H1 (cell line): ENCODE results near the gene DOCK3. TPM values are rescaled to one million over a fixed set of nuclear protein-coding genes. Genes with fewer than 3 reads are reported as not detected.

Experiments
- CTCF ChIA-PET: fragments of 300-600 bp; sonication (Branson Sonifier 250); formaldehyde crosslinking; loops from one replicate; lab custom pipeline; 2021; ENCODE audit not compliant: partially characterized antibody; lab: Charles Lee
- POLR2A ChIA-PET: fragments of 300-600 bp; sonication (Branson Sonifier 250); formaldehyde crosslinking; loops from one replicate; lab custom pipeline; 2021; ENCODE audit warnings: inconsistent platforms; ENCODE audit not compliant: partially characterized antibody; lab: Charles Lee
- DNase-seq, 2 experiments: peaks; one replicate each; pipeline versions ENCODE4 v3.0.0 to v3.0.0-alpha.2; 2010 to 2022; ENCODE audit warnings: low spot score in 2 of 2, low read depth in 1 of 2, mixed read lengths in 1 of 2
- FAIRE-seq: peaks from 2 replicates; lab custom pipeline; 2011; peaks lifted over from hg19 to GRCh38; lab: Jason Lieb, UNC
- H2AFZ ChIP-seq: 2 replicates; pipeline ENCODE4 v1.8.1; 2012; ENCODE audit warnings: low read length, inconsistent platforms
- H2AK5ac ChIP-seq: 2 replicates; pipeline ENCODE4 v1.6.1; 2013; ENCODE audit warnings: low read depth, low read length
- H2BK120ac ChIP-seq: replicated peaks from 2 replicates; pipeline ENCODE3; 2013; ENCODE audit warnings: low read depth, low read length, inconsistent platforms
- H2BK12ac ChIP-seq: 2 replicates; pipeline ENCODE4 v1.6.1; 2013; ENCODE audit warnings: low read depth, low read length
- H2BK15ac ChIP-seq: 2 replicates; pipeline ENCODE4 v1.6.1; 2013; ENCODE audit warnings: low read length
- H2BK20ac ChIP-seq: 2 replicates; pipeline ENCODE4 v1.6.1; 2013; ENCODE audit warnings: low read length
- H2BK5ac ChIP-seq: 2 replicates; pipeline ENCODE4 v1.6.1; 2013; ENCODE audit warnings: low read depth, low read length
- H3K14ac ChIP-seq: 2 replicates; pipeline ENCODE4 v1.6.1; 2013; ENCODE audit warnings: inconsistent platforms; ENCODE audit not compliant: insufficient read length
- H3K18ac ChIP-seq: 2 replicates; pipeline ENCODE4 v1.6.1; 2013; ENCODE audit warnings: low read length; ENCODE audit errors: extremely low read depth
- H3K23ac ChIP-seq: 2 replicates; pipeline ENCODE4 v1.6.1; 2013; ENCODE audit warnings: inconsistent platforms; ENCODE audit not compliant: insufficient read length
- H3K23me2 ChIP-seq: 2 replicates; pipeline ENCODE4 v1.6.1; 2013; ENCODE audit warnings: low read depth, low read length
- H3K27ac ChIP-seq: 2 replicates; pipeline ENCODE4 v1.6.1; 2011; ENCODE audit warnings: low read depth, low read length, inconsistent platforms
- H3K27me3 ChIP-seq, 4 experiments: replicated peaks in 1 of 4; 1 replicate in 1 of 4; 2 replicates in 3 of 4; pipeline versions ENCODE4 v1.6.1 to v1.8.1; 2011 to 2013; ENCODE audit warnings: low read length in 3 of 4, mild to moderate bottlenecking in 3 of 4, inconsistent platforms in 2 of 4, mixed read lengths in 2 of 4, moderate library complexity in 1 of 4; ENCODE audit not compliant: control insufficient read depth in 3 of 4, insufficient read depth in 3 of 4; ENCODE audit errors: extremely low read depth in 1 of 4
- H3K36me3 ChIP-seq, 4 experiments: 2 replicates each; pipeline versions ENCODE4 v1.6.1 to v1.8.1; 2011 to 2013; ENCODE audit warnings: mild to moderate bottlenecking in 4 of 4, low read length in 3 of 4, moderate library complexity in 2 of 4, control low read depth in 1 of 4, inconsistent platforms in 1 of 4; ENCODE audit not compliant: insufficient read depth in 4 of 4, control insufficient read depth in 2 of 4
- H3K4ac ChIP-seq: replicated peaks from 2 replicates; pipeline ENCODE3; 2013; ENCODE audit warnings: low read length, low read depth, mixed read lengths, inconsistent platforms; ENCODE audit not compliant: insufficient read length
- H3K4me1 ChIP-seq, 4 experiments: replicated peaks in 1 of 4; 1 replicate in 1 of 4; 2 replicates in 3 of 4; pipeline versions ENCODE4 v1.6.1 to v1.8.1; 2011 to 2013; ENCODE audit warnings: low read length in 3 of 4, inconsistent platforms in 2 of 4, mixed read lengths in 1 of 4; ENCODE audit not compliant: insufficient read depth in 4 of 4, control insufficient read depth in 3 of 4
- H3K4me2 ChIP-seq, 2 experiments: 2 replicates each; pipeline versions ENCODE4 v1.6.1 to v1.8.1; 2011 to 2013; ENCODE audit warnings: low read depth in 2 of 2, low read length in 2 of 2, control low read depth in 1 of 2, inconsistent platforms in 1 of 2, mild to moderate bottlenecking in 1 of 2; ENCODE audit not compliant: insufficient read depth in 1 of 2
- H3K4me3 ChIP-seq, 4 experiments: fragments of 200-600, 300-600 bp in 1 of 4; sonication (generic), shearing (Covaris generic), sonication (Bioruptor Twin) in 1 of 4; 2 replicates each; pipeline versions ENCODE4 v1.5.1 to v1.8.1; 2011 to 2016; ENCODE audit warnings: low read length in 4 of 4, low read depth in 3 of 4, control low read depth in 2 of 4, inconsistent platforms in 2 of 4, mild to moderate bottlenecking in 2 of 4, mixed read lengths in 1 of 4, moderate library complexity in 1 of 4; ENCODE audit not compliant: insufficient read depth in 2 of 4; ENCODE audit errors: extremely low read depth in 1 of 4
- H3K56ac ChIP-seq: replicated peaks from 2 replicates; pipeline ENCODE3; 2013; ENCODE audit warnings: low read depth, mild to moderate bottlenecking, mixed read lengths, low read length, inconsistent platforms; ENCODE audit not compliant: insufficient read length
- H3K79me1 ChIP-seq: 2 replicates; pipeline ENCODE4 v1.6.1; 2013; ENCODE audit warnings: low read depth, low read length, control low read depth
- H3K79me2 ChIP-seq, 2 experiments: 2 replicates each; pipeline versions ENCODE4 v1.6.1 to v1.8.1; 2012 to 2013; ENCODE audit warnings: low read length in 2 of 2, mild to moderate bottlenecking in 2 of 2, inconsistent platforms in 1 of 2; ENCODE audit not compliant: insufficient read depth in 2 of 2, control insufficient read depth in 1 of 2
- H3K9ac ChIP-seq, 4 experiments: replicated peaks in 1 of 4; 1 replicate in 1 of 4; 2 replicates in 3 of 4; pipeline versions ENCODE4 v1.6.1 to v1.8.1; 2011 to 2013; ENCODE audit warnings: low read depth in 3 of 4, low read length in 3 of 4, control low read depth in 2 of 4, mild to moderate bottlenecking in 2 of 4, moderate library complexity in 2 of 4, inconsistent platforms in 1 of 4; ENCODE audit errors: extremely low read depth in 1 of 4
- H3K9me3 ChIP-seq, 2 experiments: 2 replicates each; pipeline versions ENCODE4 v1.6.1 to v1.8.1; 2012 to 2013; ENCODE audit warnings: mild to moderate bottlenecking in 2 of 2, moderate library complexity in 2 of 2, control low read depth in 1 of 2, inconsistent platforms in 1 of 2, low read depth in 1 of 2, low read length in 1 of 2, mixed read lengths in 1 of 2; ENCODE audit not compliant: insufficient read depth in 2 of 2
- H4K20me1 ChIP-seq, 2 experiments: replicated peaks in 1 of 2; 2 replicates each; pipeline versions ENCODE3 to v1.8.1; 2011 to 2013; ENCODE audit warnings: inconsistent platforms in 2 of 2, low read length in 2 of 2, mild to moderate bottlenecking in 1 of 2; ENCODE audit not compliant: insufficient read depth in 2 of 2, control insufficient read depth in 1 of 2
- H4K5ac ChIP-seq: 2 replicates; pipeline ENCODE4 v1.6.1; 2013; ENCODE audit warnings: low read length, low read depth, mixed read lengths, inconsistent platforms; ENCODE audit not compliant: insufficient read length
- H4K8ac ChIP-seq: 2 replicates; pipeline ENCODE4 v1.8.0; 2013; ENCODE audit warnings: mild to moderate bottlenecking, moderate library complexity, low read length, inconsistent platforms; ENCODE audit not compliant: insufficient read depth; ENCODE audit errors: extremely low read depth
- H4K91ac ChIP-seq: replicated peaks from 2 replicates; pipeline ENCODE3; 2013; ENCODE audit warnings: low read length, mixed read lengths, inconsistent platforms; ENCODE audit not compliant: insufficient read length
- ATF2 ChIP-seq: IDR thresholded peaks from 2 replicates; pipeline ENCODE4 v1.6.1; 2012; ENCODE audit warnings: low read length, inconsistent platforms
- BCL11A ChIP-seq, 2 experiments: IDR thresholded peaks; one replicate each; pipeline ENCODE4 v1.6.1; 2011; ENCODE audit warnings: low read depth in 2 of 2, low read length in 2 of 2, mild to moderate bottlenecking in 2 of 2
- EP300 ChIP-seq, 2 experiments: IDR thresholded peaks; 1 replicate in 1 of 2; 2 replicates in 1 of 2; pipeline ENCODE4 v1.6.1; 2011 to 2012; ENCODE audit warnings: low read depth in 2 of 2, low read length in 2 of 2, mild to moderate bottlenecking in 2 of 2, borderline replicate concordance in 1 of 2, inconsistent platforms in 1 of 2, moderate library complexity in 1 of 2
- HDAC6 ChIP-seq: IDR thresholded peaks from one replicate; pipeline ENCODE4 v1.7.1; 2012; ENCODE audit warnings: low read depth, mild to moderate bottlenecking, inconsistent platforms, low read length, moderate library complexity
- JUN ChIP-seq: IDR thresholded peaks from 2 replicates; pipeline ENCODE4 v1.6.1; 2011; ENCODE audit warnings: low read depth, mild to moderate bottlenecking, improper control_type of control experiment, low read length
- MAFK ChIP-seq: IDR thresholded peaks from 2 replicates; pipeline ENCODE4 v1.6.1; 2012; ENCODE audit warnings: low read depth, mild to moderate bottlenecking, improper control_type of control experiment, low read length
- PHF8 ChIP-seq: fragments of 200-600 bp; sonication (generic); conservative IDR thresholded peaks from 2 replicates; pipeline ENCODE4 v1.7.1; 2012; ENCODE audit warnings: low read depth, mild to moderate bottlenecking, inconsistent platforms, low read length, moderate library complexity
- POLR2AphosphoS5 ChIP-seq: IDR thresholded peaks from 2 replicates; pipeline ENCODE4 v1.6.1; 2011; ENCODE audit warnings: low read depth, low read length
- POU5F1 ChIP-seq: IDR thresholded peaks from 2 replicates; pipeline ENCODE4 v1.6.1; 2011; ENCODE audit warnings: low read depth, mild to moderate bottlenecking, low read length, moderate library complexity
- RBBP5 ChIP-seq: IDR thresholded peaks from 2 replicates; pipeline ENCODE4 v1.7.1; 2012; ENCODE audit warnings: low read depth, mild to moderate bottlenecking, inconsistent platforms, low read length, moderate library complexity, borderline replicate concordance
- SIN3A ChIP-seq, 2 experiments: IDR thresholded peaks in 1 of 2; conservative IDR thresholded peaks in 1 of 2; 2 replicates each; pipeline ENCODE4 v1.6.1; 2011 to 2012; ENCODE audit warnings: low read length in 2 of 2, improper control_type of control experiment in 1 of 2, low read depth in 1 of 2, mild to moderate bottlenecking in 1 of 2
- TEAD4 ChIP-seq: IDR thresholded peaks from 2 replicates; pipeline ENCODE4 v1.6.1; 2012; ENCODE audit warnings: low read depth, low read length, inconsistent platforms, mixed read lengths
- WGBS, 2 experiments: shearing (Covaris generic) in 1 of 2; methylation state at CpG; one replicate each; pipeline versions ENCODE4 v1.1.6 to v1.1.7; 2013 to 2015; ENCODE audit warnings: low lambda C conversion rate in 2 of 2, mixed read lengths in 2 of 2, inconsistent platforms in 1 of 2, low coverage in 1 of 2, missing lambda C conversion rate in 1 of 2; ENCODE audit not compliant: insufficient replicate concordance in 2 of 2, insufficient coverage in 1 of 2, insufficient read length in 1 of 2; ENCODE audit errors: extremely low coverage in 1 of 2, missing lambda C conversion rate in 1 of 2; 5-methylcytosine and 5-hydroxymethylcytosine counted together
- polyA plus RNA-seq, 7 experiments: library from polyadenylated mRNA; depleted of rRNA in 3 of 7; stranded (reverse) in 5 of 7; unstranded in 2 of 7; fragments of >200 nt in 5 of 7; fragments of 200-250 nt in 2 of 7; gene quantifications; 1 replicate in 5 of 7; 2 replicates in 1 of 7; 4 replicates in 1 of 7; pipeline versions ENCODE4 v1.2.1 to v1.2.3, GENCODE V29; 2011 to 2013; ENCODE audit warnings: missing spikeins in 2 of 7, mixed read lengths in 2 of 7
- total RNA-seq: library from RNA; stranded (reverse); fragmentation: NEBNext Ultra II Directional; extraction: Animal tissue kit (Norgen Biotek cat#: 25700); gene quantifications from 2 replicates; pipeline ENCODE4 v1.2.1, GENCODE V29; 2021

Gene DOCK3
- total and polyA plus RNA-seq, 2 of the 8 experiments (the other 6 are each of a cell fraction or from before 2014, with no cell fraction given): 2.7 to 5.0 TPM

DNA sequence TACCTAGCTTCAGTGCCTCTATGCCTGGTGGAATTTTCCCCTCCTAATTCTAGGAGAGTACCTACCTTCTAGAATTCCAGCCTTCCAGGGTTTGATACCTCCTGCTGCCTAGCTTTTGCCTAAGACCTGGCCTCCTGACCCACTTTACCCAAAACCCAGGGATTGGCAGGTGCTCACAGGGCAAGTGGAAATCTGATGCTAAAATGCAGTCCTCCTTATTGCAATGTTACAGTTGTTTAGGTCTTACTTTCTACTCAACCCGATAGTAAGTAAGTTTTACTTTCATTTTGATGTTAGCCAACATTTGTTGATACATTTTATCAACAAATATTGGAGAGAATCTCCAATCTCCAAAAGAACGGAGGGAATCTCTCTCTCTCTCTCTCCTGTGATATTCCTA, 275.9 kb downstream of the DOCK3 start:
- Histone ChIP-seq H3K23ac (no peak overlapping the region), H3K14ac (no peak overlapping the region), H3K23me2 (no peaks in the 10 kb centered on the region), H2BK15ac (no peak overlapping the region), H3K4ac (peak overlapping the region; percentile 71), H3K18ac (no peak overlapping the region), H2BK120ac (no peak overlapping the region), H3K9me3 (no peaks in the 10 kb centered on the region; a peak in 1 of 4 replicates), H2BK12ac (no peak overlapping the region), H4K8ac (no peak overlapping the region), H2BK5ac (no peak overlapping the region), H3K56ac (no peak overlapping the region), H2BK20ac (no peak overlapping the region), H3K4me3 (no peak overlapping the region), H2AK5ac (no peak overlapping the region), H3K79me1 (no peaks in the 10 kb centered on the region), H3K27me3 (no peaks in the 10 kb centered on the region), H3K4me1 (peaks cover 0 to 4% (median 0%) of the 10 kb centered on the region in 4 experiments; a peak in 2 of 7 replicates), H4K91ac (no peak overlapping the region), H3K79me2 (no peaks in the 10 kb centered on the region), H3K36me3 (no peaks in the 10 kb centered on the region), H3K27ac (no peak overlapping the region), H3K9ac (no peak overlapping the region), H3K4me2 (no peak overlapping the region), H4K20me1 (no peaks in the 10 kb centered on the region), H2AFZ (no peak overlapping the region), H4K5ac (no peak overlapping the region)
- DNase-seq (no peak), FAIRE-seq (no peak)
- CTCF ChIA-PET: interaction anchor here (2.5 kb wide), 1 partner anchor 21 kb away, joined by 8 read pairs; no protein-coding TSS in a partner anchor
- POLR2A ChIA-PET: interaction anchor here (0.7 kb wide), 1 partner anchor 28 kb away, joined by 3 read pairs; no protein-coding TSS in a partner anchor
- 75% methylated on average over 2 of the region's 2 CpGs; no CpG with 5 or more reads in 1 of the 2 experiments for WGBS, 2 experiments
- TF ChIP-seq BCL11A (IDR thresholded peaks at IDR 0.05; ENCODE audit: low read depth in 2 of 2, low read length in 2 of 2) (no peak), POLR2AphosphoS5 (no peak), SIN3A (conservative IDR thresholded peaks at IDR 0.05 in 1 of 2, IDR thresholded peaks at IDR 0.05 in 1 of 2; ENCODE audit: low read depth in 1 of 2, low read length in 2 of 2) (no peak), RBBP5 (no peak), MAFK (no peak), PHF8 (no peak), EP300 (IDR thresholded peaks at IDR 0.05; ENCODE audit: borderline replicate concordance in 1 of 2, low read depth in 2 of 2, low read length in 2 of 2) (no peak), ATF2 (no peak), TEAD4 (no peak), JUN (no peak), HDAC6 (no peak), POU5F1 (no peak)
